IPS-15b (cell line): ENCODE measurements around the gene CACNA1B.

Experiments
- H3K27me3 ChIP-seq: one replicate; pipeline ENCODE4 v1.6.1; 2013; ENCODE audit warnings: low read length; ENCODE audit not compliant: control insufficient read depth, insufficient read depth
- H3K36me3 ChIP-seq: one replicate; pipeline ENCODE4 v1.6.1; 2013; ENCODE audit warnings: low read length; ENCODE audit not compliant: control insufficient read depth, insufficient read depth
- H3K4me1 ChIP-seq: one replicate; pipeline ENCODE4 v1.6.1; 2013; ENCODE audit warnings: mild to moderate bottlenecking, low read length; ENCODE audit not compliant: control insufficient read depth, insufficient read depth
- H3K4me3 ChIP-seq: one replicate; pipeline ENCODE4 v1.5.1; 2013; ENCODE audit warnings: low read depth, low read length
- H3K9ac ChIP-seq: one replicate; pipeline ENCODE4 v1.6.1; 2013; ENCODE audit warnings: low read depth, mild to moderate bottlenecking, low read length
- H3K9me3 ChIP-seq: one replicate; pipeline ENCODE4 v1.6.1; 2013; ENCODE audit warnings: mild to moderate bottlenecking, low read length; ENCODE audit not compliant: control insufficient read depth, insufficient read depth

Gene CACNA1B

GRCh38 chr9:137836831-137837241, 40.7 kb upstream of the CACNA1B start:
- Histone ChIP-seq H3K36me3 (peaks cover 32% of the 10 kb centered on the region), H3K9ac (no peak overlapping the region), H3K4me1 (no peaks in the 10 kb centered on the region), H3K27me3 (no peaks in the 10 kb centered on the region), H3K4me3 (no peak overlapping the region), H3K9me3 (no peaks in the 10 kb centered on the region)

DNA sequence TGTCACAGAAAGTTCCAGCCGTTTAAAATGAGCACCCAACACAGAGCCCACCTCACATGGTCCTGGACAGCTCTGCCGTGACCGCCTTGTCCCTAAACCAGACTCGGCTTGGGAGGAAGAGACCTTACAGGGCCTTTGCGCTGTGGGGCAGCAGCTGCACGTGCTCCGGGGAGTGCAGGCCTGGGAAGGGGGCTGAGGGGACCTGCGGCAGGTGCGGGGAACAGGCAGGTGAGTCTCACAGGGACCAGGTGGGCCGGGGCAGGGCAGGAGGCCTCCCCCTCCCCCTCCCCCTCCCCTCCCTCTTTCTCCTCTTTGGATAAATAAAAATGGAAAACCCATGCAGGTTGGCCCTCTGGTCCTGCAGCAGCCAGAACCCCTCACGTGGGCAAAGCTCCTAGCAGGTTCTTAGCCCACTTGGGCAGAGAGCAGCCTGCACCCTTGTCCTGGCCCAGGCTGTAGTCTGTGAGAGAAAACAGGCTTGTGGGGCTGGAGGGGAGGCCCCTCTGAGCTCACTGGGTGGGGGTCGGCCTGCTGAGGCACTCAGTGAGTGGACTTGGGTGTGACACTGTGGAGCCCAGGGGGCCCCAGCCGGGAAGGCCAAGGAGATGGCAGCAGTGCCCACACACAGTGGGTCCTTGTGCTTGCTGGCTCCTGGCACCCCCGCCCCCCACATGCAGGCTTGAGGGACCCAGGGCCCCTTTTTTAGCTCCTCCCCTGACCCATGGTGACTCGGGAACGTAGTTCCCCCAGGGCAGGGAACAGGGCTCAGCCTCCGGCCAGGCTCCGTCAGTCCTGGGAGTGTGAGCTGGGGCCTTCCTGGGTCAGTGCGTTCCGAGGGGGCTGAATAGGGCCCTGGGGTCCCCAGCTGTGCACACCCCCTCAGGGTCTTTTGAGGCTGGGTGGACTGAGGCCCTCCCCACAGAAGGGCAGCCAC, 40.0 kb upstream of the CACNA1B start:
- no peaks in the 10 kb centered on the region for H3K4me1 ChIP-seq
- H3K4me3 ChIP-seq: no peak overlapping the region
- no peaks in the 10 kb centered on the region for H3K27me3 ChIP-seq
- H3K9me3 ChIP-seq: no peaks in the 10 kb centered on the region
- no peak overlapping the region for H3K9ac ChIP-seq
- H3K36me3 ChIP-seq: peaks cover 32% of the 10 kb centered on the region

DNA sequence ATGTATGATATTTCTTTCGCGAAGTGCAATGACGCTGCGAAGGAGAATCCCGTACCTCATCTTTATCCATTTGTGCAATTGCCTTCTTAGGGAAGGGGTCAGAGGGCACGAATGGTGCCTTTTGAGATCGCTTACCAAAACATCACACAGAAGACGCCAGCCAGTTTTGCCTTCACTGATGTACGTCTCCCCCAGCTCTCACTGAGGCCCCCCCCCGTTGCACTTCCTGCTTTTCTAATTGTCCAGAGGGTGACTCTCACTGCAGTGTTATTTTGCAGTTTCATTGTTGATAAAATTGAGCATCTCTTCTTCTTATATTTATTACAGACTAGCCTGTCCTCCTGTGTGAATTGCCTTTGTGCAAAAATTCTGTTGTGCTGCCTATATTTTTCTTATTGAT, 39.0 kb upstream of the CACNA1B start:
- Histone ChIP-seq H3K4me3 (no peak overlapping the region), H3K36me3 (peaks cover 27% of the 10 kb centered on the region), H3K27me3 (no peaks in the 10 kb centered on the region), H3K9ac (no peak overlapping the region), H3K9me3 (no peaks in the 10 kb centered on the region), H3K4me1 (no peaks in the 10 kb centered on the region)

DNA sequence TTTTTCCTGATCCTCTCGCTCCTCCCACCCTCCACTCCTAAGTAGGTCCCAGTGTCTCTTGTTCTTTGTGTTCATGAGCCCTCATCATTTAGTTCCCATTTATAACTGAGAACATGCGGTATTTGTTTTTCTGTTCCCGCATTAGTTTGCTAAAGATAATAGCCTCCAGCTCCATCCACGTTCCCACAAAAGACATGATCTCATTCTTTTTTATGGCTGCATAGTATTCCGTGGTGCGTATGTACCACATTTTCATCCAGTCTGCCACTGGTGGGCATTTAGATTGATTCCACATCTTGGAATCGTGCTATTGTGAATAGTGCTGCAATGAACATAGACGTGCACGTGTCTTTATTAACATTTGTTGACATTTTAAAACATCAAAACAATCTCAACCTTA, 34.2 kb upstream of the CACNA1B start:
- Histone ChIP-seq H3K4me1 (no peaks in the 10 kb centered on the region), H3K4me3 (no peak overlapping the region), H3K27me3 (no peaks in the 10 kb centered on the region), H3K36me3 (no peaks in the 10 kb centered on the region), H3K9ac (no peak overlapping the region), H3K9me3 (no peaks in the 10 kb centered on the region)

DNA sequence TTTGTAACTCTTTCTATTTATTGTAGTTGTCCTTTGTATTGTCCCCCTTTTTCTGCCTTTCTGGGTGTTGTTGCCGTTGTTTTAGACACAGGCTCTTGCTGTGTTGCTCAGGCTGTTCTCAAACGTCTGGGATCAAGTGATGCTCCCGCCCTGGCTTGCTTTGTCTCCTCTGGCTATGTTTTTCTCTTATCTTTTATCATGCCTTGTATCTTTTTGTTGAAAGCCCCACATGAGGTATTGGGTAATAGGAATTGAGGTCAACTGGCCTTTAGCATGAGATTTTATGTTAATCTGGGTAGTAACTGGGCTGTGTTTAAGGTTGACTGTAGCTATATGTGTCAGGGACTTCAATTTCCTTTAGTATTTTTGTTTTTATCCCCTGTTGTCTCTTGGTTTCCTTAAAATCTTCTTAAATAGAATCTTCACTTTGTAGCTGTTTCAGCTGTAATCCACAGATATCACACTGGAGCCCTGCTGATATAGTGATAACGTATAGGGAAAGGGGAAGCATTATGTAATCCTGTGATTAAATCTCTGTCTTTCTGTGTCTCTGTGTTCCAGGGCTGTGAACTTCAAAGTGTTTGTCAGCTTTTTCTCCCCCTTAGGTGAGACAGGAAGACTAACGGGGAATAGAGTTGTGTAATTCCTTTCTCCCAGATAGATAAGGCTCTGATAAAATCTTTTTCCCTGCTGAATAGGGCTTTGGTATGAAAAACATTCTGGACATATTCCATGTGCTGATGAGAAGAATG, 25.9 kb upstream of the CACNA1B start:
- no peaks in the 10 kb centered on the region for H3K36me3 ChIP-seq
- no peaks in the 10 kb centered on the region for H3K27me3 ChIP-seq
- H3K9me3 ChIP-seq: no peaks in the 10 kb centered on the region
- H3K4me1 ChIP-seq: no peaks in the 10 kb centered on the region
- H3K4me3 ChIP-seq: no peak overlapping the region
- H3K9ac ChIP-seq: no peak overlapping the region

DNA sequence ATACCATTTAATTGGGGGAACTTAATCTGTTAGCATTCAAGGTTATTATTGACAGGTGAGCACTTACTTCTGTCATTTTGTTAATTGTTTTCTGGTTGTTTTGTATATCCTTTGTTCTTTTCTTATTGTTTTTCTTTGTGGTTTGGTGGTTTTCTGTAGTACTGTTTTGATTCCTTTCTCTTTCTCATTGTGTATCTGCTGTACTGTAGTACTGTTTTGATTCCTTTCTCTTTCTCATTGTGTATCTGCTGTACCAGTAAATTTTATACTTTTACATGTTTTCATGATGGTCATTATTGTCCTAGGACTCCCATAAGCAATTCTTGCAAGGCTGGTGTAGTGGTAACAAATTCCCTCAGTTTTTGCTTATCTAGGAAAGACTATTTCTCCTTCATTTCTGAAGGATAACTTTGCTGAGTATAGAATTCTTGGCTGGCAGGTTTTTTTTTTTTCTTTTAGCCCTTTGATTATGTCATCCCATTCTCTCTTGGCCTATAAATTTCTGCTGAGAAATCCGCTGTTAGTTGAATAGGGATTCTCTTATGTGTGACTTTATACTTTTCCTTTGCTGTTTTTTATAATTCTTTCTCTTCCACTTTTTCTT, 24.1 kb upstream of the CACNA1B start:
- H3K4me3 ChIP-seq: no peak overlapping the region
- no peaks in the 10 kb centered on the region for H3K27me3 ChIP-seq
- H3K36me3 ChIP-seq: no peaks in the 10 kb centered on the region
- no peak overlapping the region for H3K9ac ChIP-seq
- H3K9me3 ChIP-seq: no peaks in the 10 kb centered on the region
- no peaks in the 10 kb centered on the region for H3K4me1 ChIP-seq

DNA sequence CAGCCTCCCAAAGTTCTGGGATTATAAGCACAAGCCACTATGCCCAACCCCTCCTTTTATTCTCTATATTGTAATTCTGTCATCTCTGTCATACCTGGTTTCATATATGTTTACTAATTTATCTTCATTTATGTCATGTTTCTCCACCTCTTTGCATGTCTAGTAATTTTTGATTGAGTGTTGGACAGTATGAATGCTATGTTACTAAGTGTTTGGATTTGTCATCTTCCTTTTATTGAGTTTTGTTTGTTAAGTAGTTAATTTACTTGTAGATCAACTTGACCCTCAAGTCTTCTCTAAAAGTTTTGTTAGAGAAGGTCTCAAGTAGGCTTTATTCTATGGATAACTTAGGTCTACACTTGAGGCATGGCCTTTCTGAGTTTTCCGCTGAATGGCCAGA, 17.2 kb upstream of the CACNA1B start:
- Histone ChIP-seq H3K4me1 (no peaks in the 10 kb centered on the region), H3K9me3 (no peaks in the 10 kb centered on the region), H3K9ac (no peak overlapping the region), H3K4me3 (no peak overlapping the region), H3K36me3 (no peaks in the 10 kb centered on the region), H3K27me3 (no peaks in the 10 kb centered on the region)

GRCh38 chr9:137865581-137866145, 11.9 kb upstream of the CACNA1B start:
- H3K4me3 ChIP-seq: no peak overlapping the region
- H3K9ac ChIP-seq: no peak overlapping the region
- H3K27me3 ChIP-seq: no peaks in the 10 kb centered on the region
- H3K4me1 ChIP-seq: no peaks in the 10 kb centered on the region
- H3K36me3 ChIP-seq: no peaks in the 10 kb centered on the region
- no peaks in the 10 kb centered on the region for H3K9me3 ChIP-seq

DNA sequence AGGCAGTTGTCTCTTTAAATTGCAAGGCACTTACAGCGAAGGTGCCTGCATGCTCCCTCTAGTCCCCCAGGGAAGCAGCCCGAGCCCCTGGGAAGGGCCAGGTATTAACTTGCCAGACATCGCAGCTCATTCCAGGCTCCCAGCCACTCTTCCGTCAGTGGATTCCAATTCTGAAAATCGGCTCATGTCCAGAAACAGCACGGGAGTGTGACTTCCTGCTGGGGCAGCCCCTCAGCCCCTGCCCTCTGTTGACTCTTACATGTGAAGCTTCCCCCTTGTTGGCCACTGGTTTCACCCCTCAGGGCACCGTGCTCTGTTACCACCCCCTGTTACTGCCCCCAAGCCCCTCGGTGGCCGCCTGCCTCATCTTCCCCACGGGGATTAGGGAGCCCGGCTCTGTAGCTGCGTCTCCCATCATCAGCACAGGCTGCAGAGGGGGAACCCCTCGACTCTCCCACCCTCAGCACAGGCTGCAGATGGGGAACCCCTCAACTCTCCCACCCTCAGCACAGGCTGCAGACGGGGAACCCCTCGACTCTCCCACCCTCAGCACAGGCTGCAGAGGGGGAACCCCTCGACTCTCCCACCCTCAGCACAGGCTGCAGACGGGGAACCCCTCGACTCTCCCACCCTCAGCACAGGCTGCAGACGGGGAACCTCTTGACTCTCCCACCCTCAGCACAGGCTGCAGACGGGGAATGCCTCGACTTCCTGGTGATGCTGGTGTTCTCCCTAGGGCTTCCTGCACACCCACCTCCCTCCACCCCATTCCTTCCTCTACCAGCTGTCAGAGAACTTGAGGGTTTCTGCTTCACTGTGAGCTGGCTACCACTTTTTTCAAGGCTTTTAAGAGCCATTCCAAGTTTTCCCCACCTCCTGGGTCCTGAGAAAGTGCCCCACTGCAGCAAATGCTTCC, 11.1 kb upstream of the CACNA1B start:
- Histone ChIP-seq H3K4me3 (no peak overlapping the region), H3K9ac (no peak overlapping the region), H3K27me3 (no peaks in the 10 kb centered on the region), H3K36me3 (no peaks in the 10 kb centered on the region), H3K9me3 (no peaks in the 10 kb centered on the region), H3K4me1 (no peaks in the 10 kb centered on the region)

GRCh38 chr9:137870432-137870831, 7.2 kb upstream of the CACNA1B start:
- Histone ChIP-seq H3K4me3 (no peak overlapping the region), H3K4me1 (no peaks in the 10 kb centered on the region), H3K27me3 (peaks cover 7% of the 10 kb centered on the region), H3K36me3 (no peaks in the 10 kb centered on the region), H3K9me3 (no peaks in the 10 kb centered on the region), H3K9ac (no peak overlapping the region)

GRCh38 chr9:137872296-137872695, 5.3 kb upstream of the CACNA1B start:
- Histone ChIP-seq H3K27me3 (peaks cover 22% of the 10 kb centered on the region), H3K4me3 (no peak overlapping the region), H3K9me3 (no peaks in the 10 kb centered on the region), H3K36me3 (no peaks in the 10 kb centered on the region), H3K9ac (no peak overlapping the region), H3K4me1 (no peaks in the 10 kb centered on the region)
